ENCODE data around the gene ARHGAP12.
"Not testable (repeated sequence)": the region's sequence is repeated elsewhere in the genome, so short reads cannot be mapped to it uniquely, and the experiment has no call there.

ARHGAP12 gene, protein sequence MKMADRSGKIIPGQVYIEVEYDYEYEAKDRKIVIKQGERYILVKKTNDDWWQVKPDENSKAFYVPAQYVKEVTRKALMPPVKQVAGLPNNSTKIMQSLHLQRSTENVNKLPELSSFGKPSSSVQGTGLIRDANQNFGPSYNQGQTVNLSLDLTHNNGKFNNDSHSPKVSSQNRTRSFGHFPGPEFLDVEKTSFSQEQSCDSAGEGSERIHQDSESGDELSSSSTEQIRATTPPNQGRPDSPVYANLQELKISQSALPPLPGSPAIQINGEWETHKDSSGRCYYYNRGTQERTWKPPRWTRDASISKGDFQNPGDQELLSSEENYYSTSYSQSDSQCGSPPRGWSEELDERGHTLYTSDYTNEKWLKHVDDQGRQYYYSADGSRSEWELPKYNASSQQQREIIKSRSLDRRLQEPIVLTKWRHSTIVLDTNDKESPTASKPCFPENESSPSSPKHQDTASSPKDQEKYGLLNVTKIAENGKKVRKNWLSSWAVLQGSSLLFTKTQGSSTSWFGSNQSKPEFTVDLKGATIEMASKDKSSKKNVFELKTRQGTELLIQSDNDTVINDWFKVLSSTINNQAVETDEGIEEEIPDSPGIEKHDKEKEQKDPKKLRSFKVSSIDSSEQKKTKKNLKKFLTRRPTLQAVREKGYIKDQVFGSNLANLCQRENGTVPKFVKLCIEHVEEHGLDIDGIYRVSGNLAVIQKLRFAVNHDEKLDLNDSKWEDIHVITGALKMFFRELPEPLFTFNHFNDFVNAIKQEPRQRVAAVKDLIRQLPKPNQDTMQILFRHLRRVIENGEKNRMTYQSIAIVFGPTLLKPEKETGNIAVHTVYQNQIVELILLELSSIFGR

DNA sequence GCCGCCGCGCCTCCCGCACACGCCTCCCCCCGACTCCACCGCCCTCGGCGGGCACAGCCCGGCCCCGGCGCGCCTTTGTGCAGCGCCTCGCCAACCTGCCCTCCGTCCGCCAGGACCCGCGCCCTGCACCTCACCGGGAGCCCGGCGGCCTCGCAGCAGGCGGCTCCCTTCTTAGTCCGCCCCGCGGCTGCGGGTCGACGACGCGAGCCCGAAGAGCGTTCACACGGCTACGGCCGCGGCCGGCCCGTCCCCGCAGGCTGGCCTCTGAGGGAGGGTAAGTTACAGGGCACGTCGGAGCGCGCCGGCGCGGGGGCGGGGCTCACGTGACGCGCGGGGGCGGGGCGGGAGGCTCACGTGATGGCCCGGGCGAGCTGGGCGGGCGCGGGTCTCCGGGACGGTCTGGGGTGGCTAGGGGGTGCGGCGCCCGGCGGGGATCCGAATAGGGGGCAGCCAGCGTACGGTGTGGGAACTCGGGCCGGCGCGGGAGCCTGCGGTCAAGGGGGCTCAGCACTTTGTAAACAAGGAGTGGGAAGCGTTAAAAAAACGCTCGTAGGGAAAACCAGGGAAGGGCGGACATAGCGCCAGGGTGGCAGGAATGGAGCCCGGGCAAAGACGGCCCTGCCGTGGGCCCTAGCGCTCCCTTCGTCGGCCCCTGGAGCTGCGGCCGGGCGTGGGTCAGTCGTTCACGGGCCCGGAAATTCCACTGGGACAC is at the start of gene ARHGAP12:
ARHGAP12 (minus strand) TSS at position 283 of the 712 bp plus-strand sequence. CDS start 19,976 bp downstream, outside the sequence.
- peak; percentile 80 for DNase-seq (ENCODE audit: low spot score)

DNA sequence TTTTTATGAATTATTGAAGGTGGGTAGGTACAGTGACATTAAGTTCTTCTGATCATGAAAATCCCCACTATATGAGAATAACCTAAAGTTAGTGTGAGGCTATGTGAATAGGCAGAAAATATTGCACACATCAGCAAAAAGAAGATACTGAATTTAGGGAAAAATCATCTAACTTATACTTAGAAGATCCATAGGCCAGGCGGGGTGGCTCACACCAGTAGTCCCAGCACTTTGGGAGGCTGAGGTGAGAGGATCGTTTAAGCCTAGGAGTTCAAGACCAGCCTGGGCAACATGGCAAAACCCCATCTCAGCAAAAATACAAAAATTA is 49.5 kb upstream of the ARHGAP12 start:
- DNase-seq (ENCODE audit: low spot score) = no peak

DNA sequence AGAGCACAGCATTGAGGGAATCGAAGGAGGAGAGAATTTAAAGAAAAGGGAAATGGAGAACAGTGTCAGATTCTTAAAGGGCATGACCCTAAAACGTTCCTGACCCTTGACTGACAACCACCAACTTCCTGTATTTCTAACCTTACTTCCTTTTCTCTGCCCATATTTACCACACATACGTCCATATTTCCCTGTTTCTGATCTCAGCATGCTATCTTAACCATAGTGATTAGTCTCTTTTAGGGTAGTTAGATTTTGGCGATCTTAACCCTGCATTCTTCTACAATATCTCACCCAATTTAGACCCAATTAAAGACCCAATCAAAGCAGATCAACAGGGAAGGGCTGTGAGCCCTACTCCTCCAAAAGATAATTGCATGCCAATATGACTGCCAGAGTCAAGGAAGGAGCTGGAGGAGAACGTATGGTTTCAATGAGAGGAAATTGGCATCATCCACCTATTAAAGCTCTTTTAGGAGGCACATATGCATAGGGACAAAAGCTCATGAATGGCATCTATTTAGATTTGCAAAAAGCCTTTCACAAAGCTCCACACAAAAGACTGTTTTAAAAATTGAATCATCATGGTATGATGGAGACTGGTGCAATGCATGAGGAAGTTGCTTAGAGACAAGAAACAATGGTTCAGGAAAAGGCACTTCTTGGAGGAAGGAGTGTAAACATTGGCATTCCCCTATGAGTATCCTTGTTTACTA is 49.0 kb upstream of the ARHGAP12 start:
- DNase-seq (ENCODE audit: low spot score) = no peak

DNA sequence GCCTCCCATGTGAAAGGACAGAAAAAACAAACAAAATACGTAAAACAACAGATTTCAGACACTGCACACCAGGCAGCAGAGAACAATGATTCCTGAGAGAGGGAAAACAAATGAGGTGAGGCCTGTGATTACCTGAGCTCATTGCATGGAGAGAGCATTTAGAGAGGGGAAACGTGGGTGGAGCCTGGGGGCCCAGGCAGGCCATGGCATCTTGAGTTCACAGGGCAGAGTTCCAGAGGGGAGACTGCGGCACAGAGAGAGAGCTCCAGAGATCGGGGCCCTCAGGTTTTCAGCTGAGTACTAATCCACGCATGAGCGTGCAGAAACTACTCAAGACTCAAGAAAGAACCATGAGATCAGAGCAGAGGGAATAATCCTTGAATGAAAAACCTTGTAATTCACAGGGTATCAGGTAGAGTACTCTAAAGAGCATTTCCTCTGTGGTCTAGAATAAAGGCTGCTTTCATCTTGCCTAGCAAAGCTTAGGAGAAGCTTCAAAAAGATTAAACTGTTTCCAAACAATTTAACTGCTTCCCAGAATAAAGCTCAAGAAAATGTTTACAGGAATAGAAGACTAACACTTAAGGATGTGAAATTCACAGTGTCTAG is 46.6 kb upstream of the ARHGAP12 start:
- DNase-seq (ENCODE audit: low spot score) = no peak

DNA sequence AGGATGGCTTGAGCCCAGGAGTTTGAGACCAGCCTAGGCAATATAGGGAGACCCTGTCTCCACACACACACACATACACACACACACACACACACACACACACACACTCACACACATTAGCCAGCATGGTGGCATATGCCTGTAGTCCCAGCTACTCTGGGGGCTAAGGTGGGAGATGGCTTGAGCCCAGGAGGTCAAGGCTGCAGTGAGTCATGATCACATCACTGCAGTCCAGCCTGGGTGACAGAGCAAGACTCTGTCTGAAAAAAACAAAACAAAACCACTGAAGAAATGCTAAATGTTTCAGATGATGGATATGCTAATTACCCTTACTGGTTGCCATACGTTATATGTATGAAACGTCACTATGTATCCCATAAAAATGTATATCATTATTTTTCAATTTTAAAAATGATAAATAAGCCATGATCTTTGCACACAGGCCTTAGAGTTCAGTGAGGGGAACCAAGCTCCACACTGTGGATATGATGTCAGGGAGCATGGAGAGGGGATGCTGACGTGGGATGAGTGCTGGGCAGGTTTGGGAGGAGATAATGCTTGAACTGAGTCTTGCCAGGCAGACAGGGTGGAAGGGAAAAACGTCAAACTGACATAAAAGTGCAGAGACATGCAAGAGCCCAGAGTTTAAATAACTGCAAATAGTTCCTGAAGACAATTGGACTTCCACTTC is 45.9 kb upstream of the ARHGAP12 start:
- DNase-seq (ENCODE audit: low spot score) = no peak

DNA sequence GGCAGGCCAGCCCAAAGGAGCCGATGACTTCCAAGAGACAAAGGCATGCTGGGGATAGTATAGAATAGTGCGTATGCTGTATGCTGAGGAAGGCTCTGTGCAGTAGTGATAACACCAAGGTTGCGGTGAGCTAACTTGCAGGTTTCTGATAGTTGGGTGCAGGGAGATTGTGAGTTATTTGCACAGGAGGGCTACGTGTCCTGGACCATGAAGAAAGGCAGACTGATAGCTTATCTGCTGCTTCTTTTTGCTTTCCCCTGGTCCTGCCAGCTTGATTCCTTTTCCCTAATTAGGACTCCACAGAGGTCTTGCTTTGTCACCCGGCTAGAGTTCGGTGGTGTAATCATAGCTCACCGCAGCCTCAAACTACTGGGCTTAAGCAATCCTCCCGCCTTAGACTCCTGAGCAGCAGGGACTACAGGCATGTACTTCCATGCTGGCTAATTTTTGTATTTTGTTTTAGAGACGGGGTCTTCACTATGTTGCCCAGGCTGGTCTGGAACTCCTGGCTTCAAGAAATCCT is 43.9 kb upstream of the ARHGAP12 start:
- DNase-seq (ENCODE audit: low spot score) = no peak

DNA sequence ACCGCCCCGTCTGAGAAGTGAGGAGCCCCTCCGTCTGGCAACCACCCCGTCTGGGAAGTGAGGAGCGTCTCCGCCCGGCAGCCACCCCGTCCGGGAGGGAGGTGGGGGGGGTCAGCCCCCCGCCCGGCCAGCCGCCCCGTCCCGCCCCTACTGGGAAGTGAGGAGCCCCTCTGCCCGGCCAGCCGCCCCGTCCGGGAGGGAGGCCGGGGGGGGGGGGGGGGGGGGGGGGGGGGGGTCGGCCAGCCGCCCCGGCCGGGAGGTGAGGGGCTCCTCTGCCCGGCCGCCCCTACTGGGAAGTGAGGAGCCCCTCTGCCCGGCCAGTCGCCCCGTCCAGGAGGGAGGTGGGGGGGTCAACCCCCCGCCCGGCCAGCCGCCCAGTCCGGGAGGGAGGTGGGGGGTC is 41.2 kb upstream of the ARHGAP12 start:
- not testable (repeated sequence) for DNase-seq (ENCODE audit: low spot score)

DNA sequence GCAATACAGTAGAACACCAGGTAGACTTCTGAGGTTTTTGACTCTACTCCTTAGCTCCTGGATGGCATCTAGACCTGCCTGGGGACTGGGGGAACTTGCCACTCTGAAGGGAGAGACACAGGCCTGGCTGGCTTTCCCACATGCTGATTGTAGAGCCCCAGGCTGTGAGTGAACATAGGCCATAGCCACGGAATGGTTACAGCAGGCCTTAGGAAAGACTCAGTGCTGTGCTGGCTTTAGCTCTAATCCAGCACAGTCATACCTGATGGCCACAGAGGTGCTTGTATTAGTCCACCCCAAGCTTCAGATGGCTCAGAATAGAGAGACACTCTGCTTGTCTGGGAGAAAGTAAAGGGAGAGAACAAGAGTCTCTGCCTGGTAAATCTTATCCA is 35.0 kb upstream of the ARHGAP12 start:
- DNase-seq (ENCODE audit: low spot score) = no peak

DNA sequence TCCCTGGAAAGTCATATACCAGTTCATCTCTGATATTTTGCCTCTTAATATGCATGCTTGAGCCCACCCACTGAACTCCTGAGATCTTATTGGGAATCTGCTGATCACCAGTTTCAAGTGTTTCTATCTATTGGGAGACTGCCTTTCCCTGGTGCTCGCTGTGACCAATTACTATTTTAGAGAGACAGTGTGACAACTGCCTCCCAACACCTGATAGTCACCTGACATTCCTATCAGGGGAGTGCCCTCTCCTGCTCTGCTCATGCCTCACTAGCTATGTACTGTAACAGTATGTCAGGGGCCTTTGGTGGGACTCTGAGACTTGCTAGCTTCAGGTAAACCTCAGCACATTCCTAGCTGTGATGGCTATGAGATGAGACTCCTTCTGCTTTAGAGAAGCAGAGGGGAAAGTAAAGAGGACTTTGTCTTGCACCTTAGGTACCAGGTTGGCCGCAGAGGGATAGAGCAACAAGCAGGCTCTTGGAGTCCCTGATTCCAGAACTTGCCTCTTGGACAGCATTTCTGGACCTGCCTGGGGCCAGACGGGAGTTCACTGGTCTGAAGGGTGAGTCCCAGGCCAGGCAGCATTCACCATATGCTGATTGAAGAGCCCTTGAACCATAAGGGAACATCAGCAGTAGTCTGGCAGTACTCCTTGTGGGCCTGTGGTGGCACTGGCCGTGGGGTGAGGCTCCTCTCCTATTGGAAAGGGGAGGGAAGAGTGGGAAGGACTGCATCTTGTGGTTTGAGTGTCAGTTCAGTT is 34.4 kb upstream of the ARHGAP12 start:
- no peak for DNase-seq (ENCODE audit: low spot score)

DNA sequence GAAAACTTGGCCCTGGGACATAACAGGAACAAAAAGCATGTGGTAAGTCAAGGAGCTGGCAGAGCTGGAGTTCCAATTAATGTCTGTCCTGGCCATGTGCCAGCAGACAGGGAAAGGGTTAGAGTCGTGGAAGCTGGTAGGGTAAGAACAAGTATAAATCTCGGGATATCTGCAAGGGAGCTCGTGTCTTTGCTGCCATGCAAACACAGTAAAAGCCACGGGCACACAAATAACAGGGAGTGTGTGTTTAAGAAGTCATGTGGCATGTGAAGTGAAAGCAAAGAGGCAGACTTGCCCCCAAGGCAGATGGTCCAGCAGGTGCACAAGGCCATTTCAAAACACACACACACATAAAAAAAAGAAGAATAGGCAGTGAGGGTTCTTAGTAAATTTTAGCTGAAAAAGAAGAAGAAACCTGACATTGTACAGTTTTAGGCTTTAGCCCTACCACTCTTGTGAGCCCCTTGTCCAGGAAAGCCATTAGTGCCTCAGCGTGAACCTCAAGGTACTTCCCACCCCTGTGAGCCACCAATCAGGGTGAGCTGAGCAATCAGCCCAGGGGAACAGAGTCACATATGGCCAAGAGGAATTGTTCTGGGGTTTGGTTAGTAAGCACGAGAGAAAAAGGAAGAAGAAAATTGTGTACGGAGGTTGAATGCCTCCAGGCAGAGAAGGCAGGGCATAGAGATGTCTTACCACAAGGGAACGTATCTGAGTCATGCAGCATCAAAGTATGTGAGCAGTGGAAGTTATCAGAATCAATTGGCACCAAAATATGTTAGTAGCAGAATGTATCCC is 32.8 kb upstream of the ARHGAP12 start:
- DNase-seq (ENCODE audit: low spot score) = no peak

DNA sequence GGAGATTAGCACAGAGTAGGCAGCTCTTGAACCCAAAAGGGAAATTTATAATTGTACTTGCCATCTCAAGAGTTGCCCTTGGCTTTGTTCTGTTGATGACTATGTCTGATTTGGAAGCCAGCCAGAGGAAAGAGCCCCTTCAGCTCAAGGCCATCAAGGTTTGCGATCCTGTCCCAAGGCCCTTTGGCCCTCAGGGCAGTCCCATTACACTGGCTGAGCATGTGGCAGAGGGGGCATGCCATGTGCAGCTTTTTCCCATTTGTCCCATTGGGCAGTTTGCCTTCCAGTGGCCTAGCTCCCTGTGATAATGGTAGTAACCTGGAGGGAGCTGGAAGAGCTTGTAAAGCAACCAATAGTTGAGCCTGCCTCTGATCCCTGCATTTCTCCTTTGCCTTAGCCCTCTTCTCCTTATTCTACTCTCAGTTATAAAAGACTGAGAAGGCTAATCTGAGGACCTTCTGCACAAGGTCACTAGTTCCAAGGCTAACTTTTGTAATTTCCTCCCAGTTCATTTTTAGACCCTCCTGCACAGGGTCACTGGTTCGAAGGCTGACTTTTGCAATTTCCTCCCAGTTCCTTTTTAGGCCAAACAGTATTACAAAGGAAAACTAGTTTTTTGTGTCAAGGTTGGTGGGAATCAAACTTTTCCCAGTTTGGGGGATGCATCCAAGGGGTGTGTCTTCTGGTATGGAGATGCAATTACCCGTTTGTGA is 31.0 kb upstream of the ARHGAP12 start:
- no peak for DNase-seq (ENCODE audit: low spot score)

DNA sequence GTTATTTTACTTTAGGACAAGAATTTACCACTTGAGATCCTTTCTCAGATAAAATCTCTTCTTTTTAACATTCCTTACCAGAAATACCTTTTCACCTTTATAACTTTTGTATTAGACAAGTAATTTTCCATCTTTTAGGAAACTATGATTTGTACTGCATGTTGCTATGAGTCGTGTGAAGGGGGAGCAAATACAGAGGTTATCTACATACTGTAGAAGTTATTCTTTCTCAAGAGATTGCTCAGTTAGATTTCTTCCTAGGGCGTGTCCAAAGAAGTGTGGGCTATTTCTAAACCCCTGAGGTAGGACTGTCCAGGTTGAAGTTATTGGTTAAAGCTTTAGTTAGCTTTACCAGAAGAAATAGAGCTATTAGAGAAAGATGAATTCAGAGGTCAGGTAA is 30.2 kb upstream of the ARHGAP12 start:
- DNase-seq (ENCODE audit: low spot score) = no peak

DNA sequence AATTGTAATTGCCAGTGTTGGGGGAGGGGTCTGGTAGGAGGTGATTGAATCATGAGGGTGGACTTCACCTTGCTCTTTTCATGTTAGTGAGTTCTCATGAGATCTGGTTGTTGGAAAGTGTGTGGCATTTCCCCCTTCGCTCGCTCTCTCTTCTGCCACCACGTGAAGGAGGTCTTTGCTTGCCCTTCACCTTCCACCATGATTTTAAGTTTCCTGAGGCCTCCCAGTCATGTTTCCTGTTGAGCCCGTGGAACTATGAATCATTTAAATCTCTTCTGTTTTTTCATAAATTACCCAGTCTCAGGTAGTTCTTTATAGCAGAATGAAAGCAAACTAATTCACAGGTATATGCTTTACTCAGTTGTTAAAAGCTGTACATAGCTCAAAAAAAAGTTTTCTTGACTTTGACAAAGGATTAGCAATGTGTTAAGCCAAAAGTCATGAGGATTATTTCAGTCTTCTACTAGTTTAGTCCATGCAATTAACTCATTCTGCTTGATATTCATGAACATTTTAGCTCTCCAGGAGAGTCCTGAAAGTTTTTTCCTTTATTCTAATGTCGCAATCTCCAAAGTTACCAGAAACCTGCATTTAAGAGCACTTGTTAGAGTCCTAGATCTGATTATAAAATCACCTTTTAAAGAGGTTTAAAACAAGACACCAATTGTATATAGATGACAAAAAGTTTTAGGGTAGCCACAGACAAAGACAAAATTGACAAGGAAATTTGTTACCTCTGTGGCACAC is 27.7 kb upstream of the ARHGAP12 start:
- DNase-seq (ENCODE audit: low spot score) = no peak

DNA sequence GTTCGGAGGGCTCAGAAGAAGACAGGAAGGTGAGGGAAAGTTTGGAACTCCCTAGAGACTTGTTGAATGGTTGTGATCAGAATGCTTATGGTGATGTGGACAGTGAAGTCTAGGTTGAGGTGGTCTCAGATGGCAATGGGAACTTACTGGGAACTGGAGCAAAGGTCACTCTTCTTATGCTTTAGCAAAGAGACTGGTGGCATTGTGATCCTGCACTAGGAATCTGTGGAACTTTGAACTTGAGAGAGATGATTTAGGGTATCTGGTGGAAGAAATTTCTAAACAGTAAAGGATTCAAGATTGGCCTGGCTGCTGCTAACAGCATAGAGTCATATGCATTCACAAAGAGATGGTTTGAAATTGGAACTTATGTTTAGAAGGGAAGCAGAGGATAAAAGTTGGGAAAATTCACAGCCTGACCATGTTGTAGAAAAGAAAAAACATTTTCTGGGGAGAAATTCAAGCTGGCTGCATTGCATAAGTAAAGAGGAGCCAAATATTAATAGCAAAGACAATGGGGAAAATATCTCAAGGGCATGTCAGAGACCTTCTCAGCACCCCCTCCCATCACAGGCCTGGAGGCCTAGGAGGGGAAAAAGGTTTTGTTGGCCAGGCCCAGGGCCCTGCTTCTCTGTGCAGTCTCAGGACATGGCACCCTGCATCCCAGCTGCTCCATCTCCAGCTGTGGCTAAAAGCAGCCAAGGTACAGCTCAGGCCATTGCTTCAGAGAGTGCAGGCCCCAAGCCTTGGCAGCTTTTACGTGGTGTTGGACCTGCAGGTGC is 26.0 kb upstream of the ARHGAP12 start:
- DNase-seq (ENCODE audit: low spot score) = no peak

DNA sequence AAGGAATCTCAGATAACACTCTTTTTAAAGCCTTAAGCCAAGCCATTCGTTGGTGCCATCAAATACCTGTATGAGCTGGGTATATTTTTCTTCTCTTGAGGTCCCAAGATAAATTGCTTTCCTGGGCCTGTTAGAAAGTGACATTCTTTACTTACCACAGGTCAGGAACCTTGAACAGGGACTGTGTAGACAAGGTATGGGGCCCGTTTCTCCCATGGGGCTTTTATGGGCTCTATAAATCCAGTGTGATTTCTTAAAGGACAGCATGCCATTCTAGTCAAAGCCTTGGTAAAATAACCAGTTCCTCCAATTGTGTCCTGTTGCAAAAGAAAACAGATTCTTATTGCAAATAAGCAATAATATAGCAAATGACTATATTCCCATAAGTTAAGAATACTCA is 24.8 kb upstream of the ARHGAP12 start:
- no peak for DNase-seq (ENCODE audit: low spot score)

DNA sequence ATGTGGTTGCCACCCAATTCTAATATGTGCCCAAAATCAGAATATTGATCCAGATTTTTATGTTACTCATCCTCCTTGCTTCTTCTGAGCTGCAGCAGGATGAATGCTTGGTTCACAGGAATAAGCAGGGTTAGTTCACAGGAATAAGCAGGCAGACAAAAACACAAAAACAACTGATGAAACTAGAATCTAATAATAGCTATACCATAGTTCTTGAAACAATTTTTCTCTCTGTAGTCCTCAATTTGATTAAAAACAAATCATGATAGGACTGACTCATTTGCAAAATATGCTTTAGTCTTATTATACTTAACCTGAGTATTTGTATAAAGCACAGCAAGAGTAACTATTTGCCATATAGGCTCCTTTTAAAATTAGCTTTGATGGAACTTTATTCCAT is 24.4 kb upstream of the ARHGAP12 start:
- DNase-seq (ENCODE audit: low spot score) = no peak

DNA sequence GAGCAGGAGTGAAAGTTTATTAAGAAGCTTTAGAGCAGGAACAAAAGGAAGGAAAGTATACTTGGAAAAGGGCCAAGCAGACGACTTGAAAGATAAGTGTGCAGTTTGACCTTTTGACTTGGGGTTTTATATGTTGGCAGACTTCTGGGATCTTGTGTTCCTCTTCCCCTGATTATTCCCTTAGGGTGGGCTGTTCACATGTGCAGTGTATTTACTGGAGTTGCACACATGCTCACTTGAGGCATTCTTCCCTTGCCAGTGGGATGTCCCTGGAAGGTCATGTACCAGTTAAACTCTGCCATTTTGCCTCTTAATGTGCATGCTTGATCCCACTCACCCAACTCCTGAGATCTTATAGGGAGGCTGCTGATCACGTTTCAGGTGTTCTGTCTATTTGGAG is 23.4 kb upstream of the ARHGAP12 start:
- DNase-seq (ENCODE audit: low spot score) = no peak
